T-cell (primary cell): Measurements from ENCODE around the gene CKAP2L. TPM values are rescaled to one million over a fixed set of nuclear protein-coding genes. Genes with fewer than 3 reads are reported as not detected.

Experiments
- ATAC-seq, 4 experiments: fragments of 200-7000 bp in 3 of 4; fragments of 150-1000 bp in 1 of 4; cut with Tn5 transposase; replicated peaks in 1 of 4; 1 replicate in 3 of 4; 2 replicates in 1 of 4; pipeline ENCODE4 v1.10.0; 2021; ENCODE audit warnings: moderate library complexity in 3 of 4, mild to moderate bottlenecking in 2 of 4, moderate number of reproducible peaks in 1 of 4
- CTCF ChIA-PET, 2 donors: fragments of 300-600 bp; sonication (Branson Sonifier 250); formaldehyde crosslinking; loops; one replicate each; lab custom pipeline; 2022; ENCODE audit warnings: antibody characterized with exemption in 2 of 2; lab: Charles Lee
- POLR2A ChIA-PET, 2 donors: fragments of 300-600 bp; sonication (Branson Sonifier 250); formaldehyde crosslinking; loops; one replicate each; lab custom pipeline; 2022; ENCODE audit warnings: antibody characterized with exemption in 2 of 2; lab: Charles Lee
- DNase-seq, 35 experiments: peaks; one replicate each; pipeline versions ENCODE4 v3.0.0 to v3.0.0-alpha.2; 2013 to 2023
- H3K27ac ChIP-seq: one replicate; pipeline ENCODE4 v1.5.1; 2013; ENCODE audit warnings: low read length
- H3K27me3 ChIP-seq, 2 experiments: replicated peaks in 1 of 2; 1 replicate in 1 of 2; 2 replicates in 1 of 2; pipeline versions ENCODE4 v1.6.1 to v1.7.0; 2013; ENCODE audit warnings: low read length in 1 of 2, mixed read lengths in 1 of 2; ENCODE audit not compliant: control insufficient read depth in 2 of 2, insufficient read depth in 2 of 2; ENCODE audit errors: extremely low read depth in 1 of 2
- H3K36me3 ChIP-seq, 2 donors: 1 replicate in 1 of 2; 2 replicates in 1 of 2; pipeline versions ENCODE4 v1.6.1 to v1.7.0; 2013; ENCODE audit warnings: low read length in 1 of 2; ENCODE audit not compliant: control insufficient read depth in 2 of 2, insufficient read depth in 1 of 2; ENCODE audit errors: extremely low read depth in 1 of 2
- H3K4me1 ChIP-seq, 2 experiments: 1 replicate in 1 of 2; 2 replicates in 1 of 2; pipeline versions ENCODE4 v1.6.1 to v1.7.0; 2013; ENCODE audit warnings: low read length in 2 of 2, mixed read lengths in 1 of 2; ENCODE audit not compliant: insufficient read depth in 2 of 2, control insufficient read depth in 1 of 2; ENCODE audit errors: extremely low read depth in 1 of 2
- H3K4me3 ChIP-seq, 2 donors: 1 replicate in 1 of 2; 2 replicates in 1 of 2; pipeline versions ENCODE4 v1.5.1 to v1.7.0; 2013; ENCODE audit warnings: mild to moderate bottlenecking in 2 of 2, low read length in 1 of 2, moderate library complexity in 1 of 2; ENCODE audit not compliant: control insufficient read depth in 1 of 2; ENCODE audit errors: extremely low read depth in 1 of 2
- H3K9me3 ChIP-seq: 2 replicates; pipeline ENCODE4 v1.7.0; 2013
- H3K27ac Mint-ChIP-seq, 2 donors: one replicate each; pipeline ENCODE4 v1.8.0; 2020 to 2021; ENCODE audit warnings: mild to moderate bottlenecking in 2 of 2, mixed read lengths in 2 of 2
- H3K27me3 Mint-ChIP-seq, 2 donors: one replicate each; pipeline ENCODE4 v1.8.0; 2021 to 2022; ENCODE audit warnings: mixed read lengths in 2 of 2
- H3K36me3 Mint-ChIP-seq: one replicate; pipeline ENCODE4 v1.8.0; 2021; ENCODE audit warnings: mixed read lengths
- H3K4me1 Mint-ChIP-seq, 3 donors: one replicate each; pipeline ENCODE4 v1.8.0; 2020 to 2022; ENCODE audit warnings: mixed read lengths in 3 of 3, mild to moderate bottlenecking in 1 of 3
- H3K4me3 Mint-ChIP-seq, 3 donors: one replicate each; pipeline ENCODE4 v1.8.0; 2020 to 2022; ENCODE audit warnings: mild to moderate bottlenecking in 3 of 3, mixed read lengths in 3 of 3, moderate library complexity in 3 of 3
- H3K9me3 Mint-ChIP-seq, 3 donors: one replicate each; pipeline ENCODE4 v1.8.0; 2020 to 2022; ENCODE audit warnings: mixed read lengths in 3 of 3
- WGBS: methylation state at CpG from one replicate; pipeline ENCODE4 v1.1.5; 2013; ENCODE audit warnings: missing lambda C conversion rate; ENCODE audit not compliant: insufficient coverage; 5-methylcytosine and 5-hydroxymethylcytosine counted together
- total RNA-seq, 35 experiments: library from RNA in 6 of 35; stranded (reverse) in 6 of 35; fragments of 120-200 nt in 1 of 35; gene quantifications; one replicate each; pipeline versions ENCODE4 v1.2.1 to v1.2.4 and lab custom pipeline; 2013 to 2026

The CKAP2L gene
- total RNA-seq, 5 donors from 2014 or later (not counting 1 experiment from before 2014, with no cell fraction given): 0.22 to 1.5 (median 0.33) TPM

GRCh38 chr2:112688086-112688880, 76.1 kb downstream of the CKAP2L start:
- ChIA-PET POLR2A (interaction anchor here (0.5 to 1.0 kb wide), 2 partner anchors 43 to 66 kb away, joined by 4 to 6 read pairs; no protein-coding TSS in a partner anchor), CTCF (interaction anchor here in 1 of 2 donors (1.6 kb wide), 1 partner anchor 62 kb away, joined by 7 read pairs; no protein-coding TSS in a partner anchor)
- 90% methylated on average over 7 of the region's 14 CpGs for WGBS
- no peak overlapping the region for H3K27ac Mint-ChIP-seq
- H3K4me1 ChIP-seq: peaks cover 8 to 38% of the 10 kb centered on the region in 2 experiments
- H3K4me3 Mint-ChIP-seq: no peak overlapping the region
- H3K9me3 ChIP-seq: no peaks in the 10 kb centered on the region
- H3K4me3 ChIP-seq: no peak overlapping the region
- no peak overlapping the region for H3K27ac ChIP-seq
- no peaks in the 10 kb centered on the region for H3K36me3 ChIP-seq
- H3K36me3 Mint-ChIP-seq: no peaks in the 10 kb centered on the region
- ATAC-seq: no peak
- no peaks in the 10 kb centered on the region for H3K27me3 ChIP-seq
- H3K4me1 Mint-ChIP-seq: peaks cover 26 to 46% (median 32%) of the 10 kb centered on the region in 3 donors
- DNase-seq: no peak
- H3K27me3 Mint-ChIP-seq: no peaks in the 10 kb centered on the region
- no peaks in the 10 kb centered on the region for H3K9me3 Mint-ChIP-seq

- Histone ChIP-seq H3K27ac (no peak overlapping the region), H3K27me3 (no peaks in the 10 kb centered on the region), H3K9me3 (no peaks in the 10 kb centered on the region), H3K4me1 (peaks cover 6 to 30% of the 10 kb centered on the region in 2 experiments), H3K36me3 (no peaks in the 10 kb centered on the region), H3K4me3 (no peak overlapping the region)
- POLR2A ChIA-PET: no interaction called here
- CTCF ChIA-PET: interaction anchor here in 1 of 2 donors (1.6 kb wide), 1 partner anchor 61 kb away, joined by 7 read pairs; no protein-coding TSS in a partner anchor
- no peak for DNase-seq
- no peak for ATAC-seq
- H3K9me3 Mint-ChIP-seq: no peaks in the 10 kb centered on the region
- no peaks in the 10 kb centered on the region for H3K27me3 Mint-ChIP-seq
- no peak overlapping the region for H3K4me3 Mint-ChIP-seq
- no peak overlapping the region for H3K27ac Mint-ChIP-seq
- WGBS: no CpG with 5 or more reads among the region's 6 CpGs
- no peaks in the 10 kb centered on the region for H3K36me3 Mint-ChIP-seq
- H3K4me1 Mint-ChIP-seq: peaks cover 19 to 38% (median 25%) of the 10 kb centered on the region in 3 donors
Observed at GRCh38 chr2:112687522-112687921, 76.9 kb downstream of the CKAP2L start.

Other genes with a start within 250 kb of the CKAP2L start
- gene POLR1B, start 222.1 kb downstream of the CKAP2L start, total RNA-seq: 10 to 100 TPM; 15.1 to 39.5 (median 35.9) TPM
- gene CHCHD5, start 180.0 kb downstream of the CKAP2L start, total RNA-seq: 10 to 100 TPM; 16.4 to 30.1 (median 24.7) TPM
- 100 to 1,000 TPM in 2 of 5 donors, 10 to 100 TPM in 3; 65.8 to 135 (median 83.0) TPM for gene SLC20A1, start 118.7 kb downstream of the CKAP2L start, total RNA-seq
- gene NT5DC4, start 43.6 kb downstream of the CKAP2L start, total RNA-seq: not detected
- under 1 TPM in 1 of 5 donors, not detected in 4; 0.12 TPM for gene IL1A, start 19.9 kb upstream of the CKAP2L start, total RNA-seq
- gene IL1B, start 72.2 kb upstream of the CKAP2L start, total RNA-seq: 1 to 10 TPM in 2 of 5 donors, under 1 TPM in 2, not detected in 1; 0.76 to 4.4 (median 0.97) TPM
- gene IL37, start 146.6 kb upstream of the CKAP2L start, total RNA-seq: not detected
- not detected for gene IL36G, start 213.4 kb upstream of the CKAP2L start, total RNA-seq
- under 1 TPM in 4 of 5 donors, not detected in 1; 0.32 to 0.60 (median 0.58) TPM for gene IL36A, start 240.8 kb upstream of the CKAP2L start, total RNA-seq